UCSD-AML1 (cell line): ENCODE data around the gene LIPC.

Experiments
- DNase-seq: peaks from one replicate; lab custom pipeline; 2025; ENCODE audit not compliant: unreplicated experiment; lab: John Stamatoyannopoulos, UW

LIPC gene

DNA sequence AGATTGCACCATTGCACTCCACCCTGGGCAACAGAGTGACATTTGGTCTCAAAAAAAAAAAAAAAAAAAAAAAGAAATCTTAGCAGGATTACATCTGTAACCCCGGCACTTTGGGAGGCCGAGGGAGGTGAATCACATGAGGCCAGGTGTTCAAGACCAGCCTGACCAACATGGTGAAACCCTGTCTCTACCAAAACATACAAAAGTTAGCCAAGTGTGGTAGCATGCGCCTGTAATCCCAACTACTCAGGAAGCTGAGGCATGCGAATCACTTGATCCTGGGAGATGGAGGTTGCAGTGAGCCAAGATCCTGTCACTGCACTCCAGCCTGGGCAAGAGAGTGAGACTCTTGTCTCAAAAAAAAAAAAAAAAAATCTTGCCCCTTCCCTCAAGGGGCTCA is 40.4 kb downstream of the LIPC start:
- DNase-seq = no peak

- DNase-seq = peak; percentile 56
Observed at GRCh38 chr15:58472821-58473581, 41.2 kb downstream of the LIPC start.

GRCh38 chr15:58473724-58474123 is 41.9 kb downstream of the LIPC start:
- no peak for DNase-seq

GRCh38 chr15:58474741-58475323 is 43.0 kb downstream of the LIPC start:
- DNase-seq = peak; percentile 47

- peak; percentile 58 for DNase-seq
Observed at GRCh38 chr15:58475573-58476524, 44.1 kb downstream of the LIPC start.

DNA sequence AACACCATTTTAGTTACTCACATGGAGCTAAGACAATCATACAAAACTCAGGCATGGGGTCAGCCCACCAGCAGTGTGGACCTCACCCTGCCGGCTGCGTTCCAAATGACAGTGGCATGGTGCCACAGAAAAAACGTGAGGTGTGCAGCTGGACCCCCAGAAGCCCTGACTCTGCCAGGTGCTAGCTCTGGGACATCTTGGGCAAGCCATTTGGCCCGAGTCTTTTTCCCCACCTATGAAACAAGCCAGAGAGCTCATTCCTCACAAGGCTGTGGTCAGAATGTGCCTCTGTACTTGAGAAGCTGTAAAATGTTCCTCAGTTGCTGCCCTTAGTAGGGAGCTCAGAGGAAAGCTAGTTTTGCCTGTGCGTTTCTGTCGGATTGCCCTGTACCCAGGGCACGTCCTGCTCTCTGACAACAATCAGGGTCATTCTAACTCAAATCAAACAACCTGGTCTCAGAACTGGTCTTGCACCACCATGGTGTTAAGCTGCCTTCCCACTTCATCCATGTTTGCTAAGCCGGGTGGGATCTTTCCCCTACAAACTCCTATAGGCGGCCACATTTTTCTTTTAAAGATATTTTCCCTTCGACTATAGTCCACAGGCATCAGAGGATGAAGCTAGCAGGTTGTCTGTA is 44.9 kb downstream of the LIPC start:
- DNase-seq = no peak

- peak; percentile 39 for DNase-seq
Observed at GRCh38 chr15:58477170-58477569, 45.4 kb downstream of the LIPC start.

DNA sequence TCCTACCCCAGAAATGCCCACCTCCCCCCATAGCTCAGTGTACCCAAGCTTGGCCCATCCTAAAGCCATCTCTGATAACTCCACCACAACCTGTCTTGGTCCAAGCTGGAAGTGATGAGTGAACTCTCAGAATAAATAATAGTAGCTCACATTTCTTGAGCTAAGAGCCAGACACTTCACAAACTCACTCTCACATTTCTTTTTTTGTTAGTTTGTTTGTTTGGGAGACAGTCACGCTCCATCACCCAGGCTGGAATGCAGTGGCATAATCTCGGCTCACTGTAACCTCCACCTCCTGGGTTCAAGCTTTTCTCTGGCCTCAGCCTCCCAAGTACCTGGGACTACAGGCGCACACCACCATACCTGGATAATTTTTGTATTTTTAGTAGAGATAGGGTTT is 46.2 kb downstream of the LIPC start:
- no peak for DNase-seq

DNA sequence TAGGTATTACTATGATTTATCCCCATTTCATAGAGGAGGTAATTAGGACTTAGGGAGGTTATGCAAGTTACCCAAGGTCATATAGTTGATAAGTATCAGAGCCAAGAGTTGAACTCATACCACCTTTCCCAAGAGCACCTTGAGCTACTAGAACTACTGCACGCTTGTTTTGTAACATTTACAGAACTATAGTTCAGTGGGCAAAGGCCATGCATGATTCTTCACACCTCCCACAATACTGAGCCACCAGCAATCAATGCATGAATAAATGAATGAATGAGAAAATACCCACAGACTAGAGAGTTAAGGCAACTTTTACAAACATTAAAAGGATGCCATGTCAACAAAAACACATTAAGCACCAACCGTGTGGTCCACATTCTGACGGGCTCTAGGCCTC is 46.8 kb downstream of the LIPC start:
- DNase-seq = no peak

- no peak for DNase-seq
Observed at GRCh38 chr15:58479941-58480340, 48.1 kb downstream of the LIPC start.

GRCh38 chr15:58483376-58483775 is 51.6 kb downstream of the LIPC start:
- no peak for DNase-seq

DNA sequence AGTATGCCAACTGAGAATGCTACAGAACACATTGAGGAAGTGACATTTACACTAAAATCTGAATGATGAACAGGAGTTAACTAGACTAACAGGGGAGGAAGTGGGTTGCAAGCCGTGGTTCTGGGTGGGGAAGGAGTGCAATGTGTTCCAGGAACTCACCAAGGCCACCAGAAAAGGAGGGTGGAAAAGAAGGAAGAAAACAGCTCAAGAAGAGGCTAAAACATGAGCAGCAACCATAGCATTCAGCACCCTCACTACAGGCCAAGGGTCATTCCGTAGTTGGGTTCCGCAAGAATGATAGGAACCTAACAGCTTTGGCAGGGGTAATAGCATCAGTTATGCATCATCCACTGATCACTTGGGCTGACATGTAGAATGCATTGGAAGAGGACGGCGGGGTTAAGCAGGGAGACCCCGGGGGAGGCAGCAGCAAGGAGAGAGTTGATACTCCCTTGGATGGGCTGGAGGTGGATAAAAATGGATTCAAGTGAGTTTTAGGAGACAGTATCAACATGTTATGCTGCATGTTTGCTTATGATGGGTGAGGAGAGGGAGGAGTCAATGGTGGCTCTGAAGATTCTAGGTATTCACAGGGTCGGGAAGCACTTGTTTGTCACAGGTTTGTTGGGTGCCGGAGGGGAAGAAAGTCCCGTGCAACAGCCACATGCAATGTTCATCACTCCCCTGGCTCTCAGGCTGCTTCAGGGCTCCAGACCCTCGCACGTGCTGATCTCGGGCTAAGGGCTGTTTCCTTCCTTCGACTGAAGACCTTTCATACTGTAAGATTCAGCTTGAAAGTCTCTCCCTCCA is 53.2 kb downstream of the LIPC start:
- DNase-seq = peak; percentile 79

- no peak for DNase-seq
Observed at GRCh38 chr15:58486062-58486461, 54.3 kb downstream of the LIPC start.

GRCh38 chr15:58486564-58486963 is 54.8 kb downstream of the LIPC start:
- no peak for DNase-seq

DNA sequence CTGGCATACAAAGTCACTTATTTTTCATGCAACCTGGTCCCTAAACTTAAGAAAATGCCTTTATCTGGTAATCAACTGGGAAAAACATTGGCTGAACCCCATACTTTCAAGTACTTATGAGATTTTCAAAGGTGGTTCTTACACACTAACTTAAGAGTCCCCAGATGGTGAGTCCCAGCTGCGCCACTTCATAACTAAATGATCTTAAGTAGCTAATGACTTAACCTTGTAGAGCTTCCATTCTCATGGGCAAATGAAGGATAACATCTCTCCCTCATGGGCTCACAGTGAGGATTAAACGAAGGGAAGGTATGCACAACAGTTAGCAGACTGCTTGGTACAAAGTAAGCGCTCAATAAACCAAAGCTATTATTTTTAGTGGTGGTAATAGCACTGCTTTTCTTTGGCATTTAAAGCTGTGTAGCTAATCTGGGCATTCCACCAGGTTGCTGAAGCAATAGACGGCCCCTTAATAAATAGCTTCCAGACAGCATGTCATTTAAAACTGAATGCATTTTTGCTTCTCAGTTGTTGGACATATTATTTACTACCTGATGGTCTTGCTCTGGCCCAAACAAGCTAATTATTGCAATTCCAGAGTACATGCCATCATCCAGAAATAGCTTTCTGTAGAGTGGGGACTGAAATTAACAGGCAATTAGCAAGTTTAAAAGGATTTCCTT is 55.4 kb downstream of the LIPC start:
- no peak for DNase-seq

- no peak for DNase-seq
Observed at GRCh38 chr15:58487724-58488120, 55.9 kb downstream of the LIPC start.

GRCh38 chr15:58489289-58490085 is 57.7 kb downstream of the LIPC start:
- DNase-seq = no peak

- no peak for DNase-seq
Observed at GRCh38 chr15:58490086-58490887, 58.5 kb downstream of the LIPC start.
